Measurements from ENCODE around the gene KAZALD1.

KAZALD1 gene

DNA sequence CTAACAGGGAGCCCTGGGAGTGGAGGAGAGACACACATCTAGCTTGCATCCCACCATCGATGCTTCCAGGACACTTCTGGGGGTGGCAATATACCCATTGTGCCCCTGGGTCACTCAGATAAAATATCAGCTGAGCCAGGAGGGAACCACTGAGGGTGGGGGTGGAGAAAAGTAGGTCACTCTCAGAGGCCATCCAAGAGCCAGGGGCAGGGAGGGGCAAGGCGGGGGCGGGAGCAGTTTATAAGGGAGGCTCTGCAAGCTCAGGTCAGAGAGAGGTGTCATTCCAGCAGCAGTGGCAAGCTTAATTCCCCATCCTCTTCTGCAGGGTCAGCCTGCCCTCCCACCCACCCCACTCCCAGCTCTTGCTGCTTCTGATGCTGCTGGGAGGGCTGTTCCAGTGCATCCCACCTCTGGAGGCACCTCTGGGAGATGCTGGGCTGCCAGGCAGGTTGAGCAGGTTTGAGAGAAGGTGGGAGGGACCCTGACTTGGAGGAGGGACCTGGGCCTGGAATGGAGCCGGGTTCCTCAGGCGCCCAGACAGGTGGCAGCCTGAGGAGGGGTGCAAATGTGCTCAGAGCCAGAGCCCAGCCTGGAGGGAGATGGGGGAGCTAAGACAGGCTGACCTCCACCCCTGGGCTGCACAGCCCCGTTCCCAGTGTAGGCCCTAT lies 49.2 kb downstream of the KAZALD1 start:
- no peak overlapping the region for H3K4me3 ChIP-seq (ENCODE audit: low read depth, low read length)
- in situ Hi-C loops (cut with HindIII; ENCODE audit: low sequenced_read_pairs), result no loop called here
- DNase-seq (ENCODE audit: low read depth), result no peak
- TF ChIP-seq, protein P1, sequence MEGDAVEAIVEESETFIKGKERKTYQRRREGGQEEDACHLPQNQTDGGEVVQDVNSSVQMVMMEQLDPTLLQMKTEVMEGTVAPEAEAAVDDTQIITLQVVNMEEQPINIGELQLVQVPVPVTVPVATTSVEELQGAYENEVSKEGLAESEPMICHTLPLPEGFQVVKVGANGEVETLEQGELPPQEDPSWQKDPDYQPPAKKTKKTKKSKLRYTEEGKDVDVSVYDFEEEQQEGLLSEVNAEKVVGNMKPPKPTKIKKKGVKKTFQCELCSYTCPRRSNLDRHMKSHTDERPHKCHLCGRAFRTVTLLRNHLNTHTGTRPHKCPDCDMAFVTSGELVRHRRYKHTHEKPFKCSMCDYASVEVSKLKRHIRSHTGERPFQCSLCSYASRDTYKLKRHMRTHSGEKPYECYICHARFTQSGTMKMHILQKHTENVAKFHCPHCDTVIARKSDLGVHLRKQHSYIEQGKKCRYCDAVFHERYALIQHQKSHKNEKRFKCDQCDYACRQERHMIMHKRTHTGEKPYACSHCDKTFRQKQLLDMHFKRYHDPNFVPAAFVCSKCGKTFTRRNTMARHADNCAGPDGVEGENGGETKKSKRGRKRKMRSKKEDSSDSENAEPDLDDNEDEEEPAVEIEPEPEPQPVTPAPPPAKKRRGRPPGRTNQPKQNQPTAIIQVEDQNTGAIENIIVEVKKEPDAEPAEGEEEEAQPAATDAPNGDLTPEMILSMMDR (IDR thresholded peaks at IDR 0.05; ENCODE audit: low read depth, low read length, missing control alignments), result no peak

DNA sequence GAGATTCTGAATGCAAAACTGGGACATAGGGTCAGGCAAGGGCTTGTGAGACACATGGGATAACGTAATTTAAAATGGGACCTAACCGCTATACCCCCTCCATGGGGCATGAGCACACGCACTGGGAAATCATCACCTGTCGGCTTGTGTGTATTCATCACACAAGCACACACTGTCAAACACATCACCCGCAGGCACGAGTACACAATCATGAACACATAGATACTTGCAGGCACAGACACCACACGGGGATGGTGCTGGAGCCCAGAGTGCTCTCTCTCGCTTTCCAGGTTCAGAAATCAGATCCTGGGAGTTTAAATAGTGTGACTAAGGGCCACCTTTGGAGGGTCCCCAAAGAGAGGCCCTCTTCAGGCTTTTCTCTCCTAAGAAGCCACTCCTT lies 49.8 kb downstream of the KAZALD1 start:
- TF ChIP-seq, protein P1 (IDR thresholded peaks at IDR 0.05; ENCODE audit: low read depth, low read length, missing control alignments), result no peak
- H3K4me3 ChIP-seq (ENCODE audit: low read depth, low read length), result no peak overlapping the region
- in situ Hi-C loops (cut with HindIII; ENCODE audit: low sequenced_read_pairs), result no loop called here
- DNase-seq (ENCODE audit: low read depth), result no peak

DNA sequence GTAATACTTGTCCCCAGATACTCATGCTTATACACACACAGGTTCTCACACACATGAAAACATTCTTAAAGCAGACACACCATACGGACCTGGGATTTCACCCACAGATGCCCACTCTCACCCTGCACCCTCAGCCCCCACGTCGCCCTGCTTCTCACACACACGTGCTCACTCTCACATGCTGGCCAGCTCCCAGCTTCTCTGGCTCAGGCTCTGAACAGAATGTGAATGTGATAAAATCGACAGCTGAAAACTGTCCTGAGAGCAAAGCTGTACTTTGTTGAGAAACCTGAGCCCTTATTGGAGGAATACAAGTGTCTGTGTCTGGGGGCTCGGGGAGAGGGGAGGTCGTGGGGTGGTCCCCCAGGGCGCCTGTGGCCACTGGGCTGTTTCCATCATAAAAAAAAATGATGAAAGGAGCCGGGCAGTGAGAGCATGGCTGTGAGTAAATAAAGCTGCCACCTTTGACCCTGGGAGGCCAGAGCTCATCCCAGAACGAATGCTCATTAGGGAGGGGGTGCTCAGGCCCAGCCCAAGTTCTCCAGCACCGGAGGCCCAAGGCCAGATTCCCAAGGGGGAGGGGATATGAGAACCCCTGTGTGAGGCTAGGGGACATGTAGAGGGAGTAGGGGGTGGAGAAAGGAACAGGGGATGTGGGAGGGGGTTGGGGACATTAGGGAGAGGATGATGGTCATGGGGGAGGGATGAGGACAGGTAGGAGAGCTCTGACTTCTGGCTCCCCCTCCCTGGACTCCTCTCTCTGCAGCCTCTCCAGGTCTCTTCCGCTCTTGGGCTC lies 51.2 kb downstream of the KAZALD1 start:
- in situ Hi-C loops (cut with HindIII; ENCODE audit: low sequenced_read_pairs), result no loop called here
- no peak overlapping the region for H3K4me3 ChIP-seq (ENCODE audit: low read depth, low read length)
- DNase-seq (ENCODE audit: low read depth), result no peak
- TF ChIP-seq, protein P1 (IDR thresholded peaks at IDR 0.05; ENCODE audit: low read depth, low read length, missing control alignments), result no peak

DNA sequence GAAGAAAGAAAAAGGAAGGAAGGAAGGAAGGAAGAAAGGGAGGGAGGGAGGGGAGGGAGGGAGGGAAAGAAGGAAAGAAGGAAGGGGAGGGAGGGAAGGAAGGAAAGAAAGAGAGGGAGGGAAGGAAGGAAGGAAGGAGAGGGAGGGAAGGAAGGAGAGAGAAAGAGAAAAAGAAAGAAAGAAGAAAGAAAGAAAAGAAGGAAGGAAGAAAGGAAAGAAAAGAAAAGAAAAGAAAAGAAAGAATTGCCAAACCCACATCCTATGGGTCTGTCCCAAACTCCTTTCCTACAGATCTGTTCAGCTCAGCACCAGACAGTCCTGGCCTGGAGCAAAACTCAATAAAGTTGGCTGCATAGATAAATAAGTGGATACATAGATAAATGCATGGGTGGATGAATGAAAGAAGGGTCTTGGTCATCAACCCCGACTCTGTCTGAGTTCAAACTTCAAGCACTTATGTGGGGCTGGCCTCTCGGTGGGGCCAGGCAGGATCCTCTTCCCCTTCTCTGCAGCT lies 52.2 kb downstream of the KAZALD1 start:
- TF ChIP-seq, protein P1 (IDR thresholded peaks at IDR 0.05; ENCODE audit: low read depth, low read length, missing control alignments), result no peak
- H3K4me3 ChIP-seq (ENCODE audit: low read depth, low read length), result no peak overlapping the region
- DNase-seq (ENCODE audit: low read depth), result no peak
- in situ Hi-C loops (cut with HindIII; ENCODE audit: low sequenced_read_pairs), result no loop called here

DNA sequence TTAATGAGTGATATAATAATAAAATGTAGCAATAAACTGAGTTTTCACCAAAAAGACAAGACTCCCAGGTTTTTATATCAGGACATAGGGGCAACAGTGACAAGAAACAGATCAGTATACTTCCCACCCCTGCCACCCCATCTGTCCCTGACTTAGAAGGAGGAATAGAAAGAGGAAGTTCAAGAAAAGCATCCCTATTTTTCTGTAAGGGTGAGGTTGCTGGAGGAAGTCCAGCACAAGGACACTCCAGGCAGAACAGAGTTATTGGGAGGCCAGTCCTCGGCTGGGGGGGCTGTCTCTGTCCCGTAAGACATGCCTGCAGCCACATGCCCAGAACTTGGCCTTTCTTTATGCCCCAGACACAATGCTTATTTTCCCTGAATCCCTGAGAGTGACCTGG lies 52.9 kb downstream of the KAZALD1 start:
- TF ChIP-seq, protein P1 (IDR thresholded peaks at IDR 0.05; ENCODE audit: low read depth, low read length, missing control alignments), result no peak
- no peak for DNase-seq (ENCODE audit: low read depth)
- H3K4me3 ChIP-seq (ENCODE audit: low read depth, low read length), result no peak overlapping the region
- in situ Hi-C loops (cut with HindIII; ENCODE audit: low sequenced_read_pairs), result no loop called here
